Suppressor macrophage (primary cell): ENCODE measurements around the gene RNF145.
A peak's percentile ranks its signal among the peaks of the same experiment; 100 is the strongest.
"Not testable (repeated sequence)": the region's sequence is repeated elsewhere in the genome, so short reads cannot be mapped to it uniquely, and the experiment has no call there.

Experiments used
- DNase-seq, 4 experiments: peaks; one replicate each; pipeline ENCODE4 v3.0.0-alpha.2; 2020 to 2022

RNF145 gene

DNA sequence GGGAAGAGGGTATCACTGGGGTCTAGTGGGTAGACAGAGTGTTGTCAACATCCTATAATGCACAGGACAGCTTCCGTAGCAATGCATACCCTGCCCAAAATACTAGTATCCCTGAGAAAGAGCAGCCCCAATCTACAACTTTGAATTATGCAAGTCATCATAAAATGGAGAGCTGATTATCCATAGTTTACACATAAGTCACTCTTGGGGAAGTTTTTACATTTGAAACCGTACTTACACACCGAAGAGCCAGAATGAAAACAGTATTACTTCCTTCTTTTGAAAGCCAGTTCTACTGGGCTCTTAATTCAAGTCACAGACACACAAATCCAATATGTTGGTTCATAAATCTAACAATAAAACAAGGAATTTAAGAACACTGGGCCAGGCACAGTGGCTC is 21.6 kb downstream of the RNF145 start:
- peak; percentile 13 to 64 (median 36) for DNase-seq

DNA sequence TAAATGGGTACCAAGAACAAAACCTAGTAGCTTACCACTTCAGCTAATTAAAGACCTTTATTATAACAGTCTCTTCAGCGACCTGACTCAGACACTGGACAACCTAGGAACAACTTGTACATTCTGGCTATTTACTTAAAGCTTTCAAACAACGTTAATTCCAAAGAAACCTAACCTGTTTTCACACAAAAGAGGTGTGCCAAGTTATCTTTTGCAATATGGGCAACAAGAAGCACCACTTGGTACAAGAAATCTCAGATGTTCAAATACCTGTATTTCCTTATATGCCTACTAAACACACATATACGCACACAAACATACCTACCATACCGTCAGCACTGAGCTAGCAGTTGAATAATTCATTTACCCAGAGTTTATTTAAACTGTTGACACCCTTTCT is 23.0 kb downstream of the RNF145 start:
- no peak for DNase-seq

DNA sequence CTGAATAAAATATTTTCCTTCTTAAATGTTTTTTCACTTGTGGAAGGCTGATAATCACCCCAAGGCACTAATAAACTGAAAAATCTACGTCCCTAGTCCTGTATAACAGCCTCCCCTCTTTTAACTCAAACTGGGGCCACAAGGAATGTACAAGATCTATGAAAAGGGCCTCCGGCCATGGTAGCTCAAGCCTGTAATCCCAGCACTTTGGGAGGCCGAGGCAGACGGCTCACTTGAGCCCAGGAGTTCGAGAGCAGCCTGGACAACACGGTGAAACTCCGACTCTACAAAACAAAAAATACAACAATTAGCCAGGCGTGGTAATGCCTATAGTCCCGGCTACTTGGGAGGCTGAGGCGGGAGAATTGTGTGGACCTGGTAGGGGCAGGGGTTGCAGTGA is 23.6 kb downstream of the RNF145 start:
- no peak for DNase-seq

DNA sequence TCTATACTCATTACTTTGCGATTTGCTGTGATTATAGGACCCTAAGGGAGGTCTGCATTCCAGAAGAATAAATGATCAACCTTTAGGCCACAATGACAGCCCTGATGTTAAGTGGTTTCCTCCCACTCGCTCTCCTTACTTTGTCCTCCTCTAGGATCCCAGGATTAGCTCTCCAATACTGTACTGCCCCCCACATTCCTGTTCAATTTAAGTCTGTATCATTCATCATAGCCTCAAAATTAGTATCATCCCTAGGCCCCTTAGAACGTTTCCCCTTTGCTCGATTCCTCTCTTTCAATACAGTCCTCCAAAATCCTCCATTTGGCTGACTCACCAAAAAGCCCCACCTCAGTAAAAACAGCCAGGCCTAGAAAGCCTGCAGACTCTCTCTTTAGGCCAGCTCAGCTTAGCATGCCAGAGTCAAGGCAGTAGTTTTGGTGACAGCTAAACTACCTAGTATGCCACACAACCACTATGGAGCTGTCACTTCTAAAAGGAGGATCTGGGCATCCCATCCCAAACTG is 24.4 kb downstream of the RNF145 start:
- DNase-seq, result peak in 3 of 4 experiments; percentile 15 to 36 (median 21)

DNA sequence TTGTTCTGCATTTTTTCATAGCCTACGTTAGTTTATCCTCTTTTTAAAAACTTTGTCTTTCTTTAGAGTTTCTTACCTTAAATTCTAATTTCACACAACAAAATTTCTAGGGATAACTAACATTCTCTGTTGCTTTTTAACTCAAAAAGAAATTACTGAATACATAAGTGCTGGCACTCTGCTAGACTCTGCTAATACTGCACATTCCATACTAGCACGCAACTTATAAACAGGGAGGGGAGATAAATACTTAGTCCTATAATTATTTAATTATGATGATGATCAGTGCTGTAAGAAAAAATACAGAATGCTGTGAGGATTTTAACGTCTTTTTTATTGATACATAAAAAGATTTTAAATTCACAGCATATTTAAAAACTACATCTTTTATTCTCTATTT is 25.1 kb downstream of the RNF145 start:
- no peak for DNase-seq

DNA sequence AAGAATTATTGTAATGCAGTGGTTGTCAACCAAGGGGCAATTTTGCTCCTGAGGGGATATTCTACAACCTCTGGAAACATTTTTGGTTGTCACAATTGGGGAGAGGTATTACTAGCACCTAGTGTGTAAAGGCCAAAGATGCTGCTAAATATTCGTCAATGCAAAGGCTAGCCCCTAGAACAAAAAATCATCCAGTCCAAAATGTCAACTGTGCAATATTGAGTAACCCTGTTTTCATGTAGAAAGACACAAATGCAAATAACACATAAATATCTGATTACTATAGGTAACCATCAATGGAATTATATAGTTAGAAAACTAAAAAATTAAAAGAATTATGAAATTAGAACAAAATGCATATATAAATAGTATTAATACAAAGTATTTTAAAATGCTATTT is 26.1 kb downstream of the RNF145 start:
- no peak for DNase-seq

DNA sequence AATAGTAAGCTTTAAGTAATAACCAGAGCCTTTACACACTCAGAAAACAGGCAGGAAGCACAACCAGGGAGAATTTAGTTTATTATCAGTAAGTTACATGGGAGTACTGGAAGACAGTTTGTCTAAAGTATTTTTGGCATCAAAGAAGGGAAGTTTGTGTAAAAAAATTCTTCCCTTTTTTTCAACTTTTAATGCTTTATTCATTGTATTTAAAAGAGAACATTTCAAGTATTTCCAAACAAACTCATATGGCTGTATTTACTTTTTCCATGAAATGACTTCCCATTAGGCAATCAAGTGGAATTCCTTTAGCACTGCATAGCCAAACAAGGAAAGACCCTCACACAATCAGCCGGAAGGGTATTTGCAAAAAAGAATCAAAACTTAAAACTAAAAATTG is 26.7 kb downstream of the RNF145 start:
- DNase-seq, result peak in 2 of 4 experiments; percentile 53 to 61

DNA sequence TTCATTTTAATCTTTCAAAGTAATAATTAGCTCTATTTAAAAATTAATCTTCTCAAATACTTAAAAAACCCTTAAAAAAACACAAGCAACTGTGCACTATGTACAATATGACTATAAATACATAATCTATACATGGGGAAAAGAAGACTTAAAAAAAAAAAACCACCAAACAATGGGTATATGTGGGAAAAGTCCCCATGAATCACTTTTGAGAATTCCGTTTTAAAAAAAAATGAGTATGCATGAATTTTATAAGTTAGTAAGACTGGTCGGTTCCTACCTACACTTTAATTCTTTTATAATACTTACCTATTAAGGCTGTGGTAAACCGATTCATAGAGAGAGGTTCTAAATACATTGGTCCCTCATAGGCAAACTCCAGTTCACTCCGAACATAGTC is 27.7 kb downstream of the RNF145 start:
- no peak for DNase-seq

DNA sequence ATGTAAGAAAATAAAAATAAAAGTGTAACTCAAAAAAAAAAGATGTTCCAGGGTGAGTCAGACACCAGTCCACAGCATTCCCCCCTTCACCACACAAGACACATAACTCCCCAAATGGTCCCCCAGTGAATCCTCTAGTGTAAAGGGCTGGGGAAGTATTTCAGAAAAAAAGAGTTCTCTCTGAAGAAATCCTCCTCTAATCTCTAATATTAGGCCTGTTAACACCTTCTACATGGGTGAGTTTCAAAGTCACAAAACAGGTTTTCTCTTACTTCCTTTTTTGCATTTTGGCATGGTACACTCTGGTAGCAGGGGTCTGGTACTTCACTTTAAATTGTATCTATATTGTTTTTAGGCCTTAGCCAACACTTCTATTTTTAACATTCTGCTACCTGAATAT is 28.2 kb downstream of the RNF145 start:
- DNase-seq, result no peak

DNA sequence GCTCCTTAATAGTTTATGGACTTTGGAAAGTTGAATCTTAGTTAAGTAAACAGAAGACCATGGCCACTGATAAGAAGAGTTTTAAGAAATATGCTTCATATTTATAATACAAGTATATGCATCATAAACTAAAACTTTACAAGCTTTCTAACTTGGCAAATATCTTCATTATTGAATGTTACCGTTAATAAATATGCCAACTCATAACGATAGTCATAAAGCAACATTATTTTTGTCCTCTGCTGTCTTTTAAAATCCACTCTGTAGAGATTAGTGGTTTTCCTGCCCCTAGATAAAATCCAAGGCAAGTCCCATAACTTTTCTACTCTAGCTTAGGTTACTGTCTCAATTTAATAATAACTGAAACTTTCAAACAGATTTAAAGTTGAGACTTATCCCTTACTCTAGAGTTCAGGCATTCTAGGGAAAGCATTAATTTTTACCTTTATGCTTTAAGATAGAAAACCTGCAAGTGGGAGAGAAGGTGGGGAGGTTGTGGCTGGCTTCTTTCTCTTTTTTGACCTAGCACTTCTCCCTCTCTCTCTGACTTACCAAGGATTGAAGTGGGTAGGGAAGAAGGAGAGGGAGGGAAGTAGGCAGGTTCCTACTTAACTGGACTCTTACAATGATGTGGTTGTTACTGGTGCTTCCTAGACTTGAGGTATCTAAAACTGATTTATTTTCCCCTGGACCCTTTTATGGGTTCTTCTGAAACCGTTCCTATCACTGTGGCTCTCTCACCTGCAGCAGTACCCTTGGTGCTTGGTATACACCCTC is 29.6 kb downstream of the RNF145 start:
- DNase-seq, result peak in 3 of 4 experiments; percentile 18 to 38 (median 31)

DNA sequence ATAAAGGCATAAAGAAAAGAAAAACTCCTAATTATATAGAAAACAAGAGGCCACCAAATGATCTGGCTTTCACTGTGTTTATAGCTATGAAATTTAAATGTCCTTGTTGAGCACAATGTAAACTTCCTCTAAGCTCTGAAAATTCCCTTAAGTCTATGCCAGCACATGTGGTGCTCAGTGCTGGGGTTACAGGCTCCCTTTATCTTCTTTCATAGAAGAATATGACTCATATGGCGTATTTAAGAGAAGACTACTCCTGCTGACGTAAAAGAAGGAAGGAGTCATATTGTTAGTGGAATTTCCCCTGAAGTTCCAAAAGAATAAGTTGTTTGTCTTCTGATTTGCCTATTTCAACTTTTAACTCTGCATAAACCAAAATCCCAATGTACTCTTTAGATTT is 30.4 kb downstream of the RNF145 start:
- peak; percentile 68 to 94 (median 84) for DNase-seq

DNA sequence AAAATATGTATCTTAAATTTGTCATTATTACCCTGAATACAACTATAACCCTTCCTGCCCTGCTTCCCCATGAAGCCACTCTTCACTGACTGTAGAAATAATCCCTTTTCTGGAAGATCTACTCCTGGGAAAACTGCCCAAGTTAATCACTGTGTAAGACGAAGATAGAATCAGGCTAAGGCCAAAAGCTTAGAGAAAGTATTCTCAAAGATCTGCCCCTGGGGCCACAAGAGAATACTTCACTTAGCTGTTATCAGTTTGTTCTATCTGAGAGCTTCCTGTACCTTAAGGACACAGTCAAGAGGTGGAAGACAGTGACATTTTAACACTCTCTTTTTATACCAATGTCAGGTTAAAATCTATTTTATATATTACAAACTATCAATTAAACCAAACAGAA is 33.8 kb downstream of the RNF145 start:
- no peak for DNase-seq

DNA sequence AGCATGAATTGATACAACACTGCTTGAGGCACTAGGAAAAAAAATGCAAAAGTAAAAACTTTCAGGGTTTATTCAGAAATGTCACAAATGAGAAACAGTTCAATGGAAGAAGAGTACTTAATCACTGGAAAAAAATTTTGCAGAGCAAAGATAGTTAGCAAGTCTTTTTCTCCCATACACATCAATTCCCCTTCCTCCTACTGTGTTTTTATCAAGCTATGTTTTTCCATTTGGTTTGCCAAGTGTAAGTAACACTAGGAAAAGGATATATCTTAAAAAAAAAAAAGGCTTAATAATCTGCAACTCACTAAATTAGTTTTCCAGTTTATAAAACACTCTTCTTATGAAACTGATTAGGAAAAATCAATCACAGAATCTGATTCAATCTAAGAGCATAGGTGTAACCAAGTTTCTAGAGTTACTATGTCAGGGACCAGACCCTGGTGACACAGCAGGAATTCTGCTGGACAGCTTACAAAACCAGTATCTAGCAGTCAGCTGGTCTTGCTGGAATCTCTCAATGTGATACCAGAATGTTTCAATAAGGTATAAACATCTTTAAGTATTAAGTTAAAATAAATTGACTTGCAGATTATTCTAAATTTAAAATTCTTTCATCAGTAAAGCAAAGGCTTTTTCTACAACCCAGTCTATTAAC is 34.7 kb downstream of the RNF145 start:
- DNase-seq, result no peak

DNA sequence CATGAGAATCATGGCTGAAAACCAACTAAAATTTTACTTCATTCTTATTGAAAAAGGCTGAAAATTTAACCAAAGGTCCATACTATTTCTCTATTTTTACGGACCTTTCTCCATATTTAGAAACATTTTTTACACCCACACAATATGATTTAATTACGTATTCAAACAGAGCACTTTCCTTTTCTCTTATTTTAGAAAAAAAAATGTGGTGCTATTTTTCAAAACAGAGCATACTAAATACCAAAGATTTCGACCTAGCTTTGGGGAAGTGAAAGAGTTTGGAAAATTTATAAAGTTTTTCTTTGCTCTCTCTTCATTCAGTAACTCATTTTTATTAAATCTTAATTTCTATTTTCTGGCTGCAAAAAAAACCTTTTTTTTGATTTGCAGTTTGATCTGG is 38.1 kb downstream of the RNF145 start:
- peak in 2 of 4 experiments; percentile 30 to 37 for DNase-seq

DNA sequence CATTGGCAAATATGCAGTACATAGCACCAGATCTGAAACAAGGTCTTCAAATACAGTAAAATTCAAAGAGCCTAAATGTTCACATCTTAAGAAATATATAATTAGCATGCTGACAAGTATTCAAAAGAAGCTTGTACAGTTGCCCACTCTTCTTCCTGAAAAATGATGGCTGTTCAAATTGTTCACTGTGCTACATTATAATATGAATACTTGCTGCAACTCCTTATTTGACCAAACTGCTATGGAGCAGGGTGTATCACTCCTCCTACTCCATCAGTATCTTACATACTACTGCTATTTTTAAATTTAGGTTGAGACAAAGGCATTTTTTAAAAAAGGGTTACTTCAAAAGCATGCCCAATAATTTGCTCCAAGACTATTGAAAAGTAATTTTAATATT is 39.3 kb downstream of the RNF145 start:
- DNase-seq, result no peak

DNA sequence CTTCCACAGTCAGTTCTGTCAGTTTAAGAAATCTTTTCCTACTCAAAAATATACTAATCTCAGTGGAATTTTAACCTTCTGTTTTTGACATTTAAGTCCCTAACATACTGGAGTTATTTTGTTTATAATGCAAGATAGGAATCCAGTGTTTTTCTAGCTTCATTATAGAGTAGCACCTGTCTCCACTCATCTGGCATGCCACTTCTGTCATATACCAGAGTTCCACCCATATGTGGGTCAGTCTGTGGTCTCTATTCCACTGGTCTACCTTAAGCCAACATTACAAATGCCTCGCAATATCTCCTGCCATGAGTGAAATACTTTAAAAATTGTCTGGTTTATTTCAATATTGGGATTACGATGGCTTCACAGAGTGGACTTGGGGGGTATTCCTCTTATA is 42.9 kb downstream of the RNF145 start:
- DNase-seq, result no peak

DNA sequence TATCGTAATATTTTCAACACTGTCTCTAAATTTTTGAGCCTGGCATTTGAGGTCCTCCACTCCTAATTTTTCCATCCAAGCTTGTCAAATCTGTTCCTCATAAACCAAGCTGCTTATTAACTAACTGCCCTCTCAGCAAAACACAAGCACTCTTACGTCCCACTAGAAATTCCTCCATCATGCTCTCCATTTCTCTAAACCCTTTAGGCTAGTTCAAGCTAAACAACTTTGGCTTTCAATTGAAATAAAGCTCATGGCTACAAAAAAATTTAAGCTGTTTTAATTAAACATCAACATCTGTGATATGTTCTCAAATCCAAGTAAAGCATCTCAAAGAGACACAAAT is 45.7 kb downstream of the RNF145 start:
- no peak for DNase-seq

DNA sequence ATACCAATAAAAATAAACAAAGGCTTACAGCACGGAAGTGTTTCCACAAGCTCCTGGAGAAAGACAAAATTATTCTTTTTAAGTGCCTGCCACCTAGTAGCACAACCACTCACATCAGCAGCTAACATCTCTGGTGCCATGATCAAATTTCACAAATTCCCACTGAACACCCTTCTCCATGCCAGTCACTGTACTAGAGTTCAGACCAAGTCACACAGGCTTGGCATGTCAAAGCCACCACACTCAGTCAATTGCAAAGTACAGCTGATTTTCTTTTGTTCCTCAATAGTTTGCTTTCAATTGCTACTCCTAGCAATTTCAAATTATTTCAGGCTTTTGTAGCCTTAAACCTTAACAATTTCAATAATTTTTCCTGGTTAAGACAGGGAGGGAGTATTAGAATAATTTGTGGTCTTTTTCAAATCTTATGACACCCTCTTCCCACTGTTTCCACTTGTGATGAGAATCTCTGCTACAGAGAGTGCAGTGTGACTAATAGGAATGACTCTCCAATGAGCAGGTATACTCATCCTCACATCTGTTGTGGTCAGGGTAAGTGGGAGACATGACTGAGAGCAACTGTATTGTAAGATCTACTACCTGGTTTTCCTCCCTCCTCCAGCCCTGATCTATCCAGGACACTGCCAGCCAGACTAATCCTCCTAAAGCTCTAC is 46.2 kb downstream of the RNF145 start:
- no peak for DNase-seq

DNA sequence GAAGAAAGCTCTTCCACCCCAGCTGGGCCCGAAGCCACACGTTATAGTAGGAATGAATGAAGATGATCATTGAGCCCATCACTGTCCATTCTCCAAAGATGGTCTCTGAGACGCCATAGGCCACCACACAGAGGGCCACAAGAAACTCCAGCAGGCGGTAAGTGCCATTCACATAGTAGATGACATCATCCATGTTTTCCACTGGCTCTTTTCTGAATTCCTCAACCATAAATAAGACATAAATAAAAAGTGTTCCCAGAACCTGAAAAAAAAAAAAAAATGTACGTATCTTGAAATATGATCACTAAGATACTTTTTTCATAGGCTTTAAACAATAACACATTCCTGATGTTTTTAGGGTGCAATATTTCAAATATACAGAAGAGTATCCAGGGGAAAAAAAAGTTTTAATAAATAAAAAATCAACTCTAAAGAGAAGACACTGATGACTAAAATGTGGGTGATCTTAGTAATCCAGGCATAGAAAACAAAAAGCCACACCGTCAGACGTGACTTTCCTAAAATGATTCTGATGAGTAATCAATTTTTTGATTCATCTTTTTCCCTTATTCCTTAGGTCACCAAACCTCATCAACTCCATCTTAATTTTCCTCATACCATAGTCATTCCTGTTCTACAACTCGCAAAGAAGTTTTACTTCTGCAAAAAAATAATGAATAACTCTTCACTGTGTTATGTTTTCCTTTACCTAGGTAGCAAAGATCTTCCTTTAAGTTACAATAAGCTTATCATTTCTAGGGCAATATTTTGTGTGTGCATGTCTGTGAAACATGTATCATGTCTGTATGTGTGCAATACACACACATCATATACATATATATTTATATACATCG is 47.8 kb downstream of the RNF145 start:
- no peak for DNase-seq

DNA sequence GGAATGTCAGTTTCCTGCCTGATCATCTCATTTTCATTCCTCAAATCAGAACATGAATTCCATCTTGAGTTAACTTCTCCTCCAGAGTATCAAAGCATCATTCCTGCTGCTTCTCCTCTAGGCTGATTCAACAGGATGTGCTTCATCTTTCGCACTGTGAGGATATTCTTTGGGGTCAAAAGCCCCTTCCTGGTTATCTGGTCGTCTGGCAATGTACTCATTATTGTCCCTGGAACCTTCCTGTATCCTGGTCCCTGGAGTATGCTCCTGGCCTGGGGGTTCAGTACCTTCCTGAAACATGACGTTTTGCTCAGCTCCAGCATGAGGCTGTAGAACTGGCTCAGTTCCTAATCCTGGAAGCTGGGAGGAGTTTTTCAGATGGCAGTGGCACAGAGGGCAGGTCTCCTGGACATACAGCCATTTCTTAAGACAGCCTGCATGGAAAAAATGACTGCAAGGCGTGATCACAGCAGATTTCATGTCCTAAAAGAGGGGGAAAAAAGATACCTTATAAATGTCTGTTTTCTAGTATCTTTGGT is 50.7 kb downstream of the RNF145 start:
- DNase-seq, result not testable (repeated sequence)

DNA sequence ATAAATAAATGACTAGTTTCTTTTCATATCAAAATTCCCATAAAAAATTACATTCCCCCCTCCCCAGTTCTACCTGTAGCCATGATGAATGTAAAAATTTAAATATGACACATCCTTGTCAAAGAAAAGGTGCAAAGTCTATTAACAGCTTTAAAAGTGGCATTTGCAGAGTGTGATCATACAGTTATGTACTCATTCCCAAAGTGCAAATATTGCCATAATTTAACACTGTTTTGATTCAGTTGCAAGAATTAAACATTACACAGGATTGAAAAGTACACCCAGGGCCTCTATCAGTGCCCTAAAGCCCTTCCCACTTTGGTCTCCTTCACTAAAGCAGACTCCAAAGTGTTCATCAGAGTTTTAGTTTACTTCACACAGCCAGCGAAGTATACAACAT is 51.8 kb downstream of the RNF145 start:
- DNase-seq, result no peak
